ENCODE results near the gene PKN1. TPM values are rescaled to one million over a fixed set of nuclear protein-coding genes. Genes with fewer than 3 reads are reported as not detected.

PKN1 gene
- total and polyA plus RNA-seq, 10 of the 15 experiments (the other 5 are each of a cell fraction or from before 2014, with no cell fraction given) = 1.0 to 189 (median 52.7) TPM

- no peak for TF ChIP-seq GABPA (IDR thresholded peaks at IDR 0.05; ENCODE audit: low read depth)
- TF ChIP-seq ELK1 (IDR thresholded peaks at IDR 0.05; ENCODE audit: low read depth, low read length) = no peak
- TF ChIP-seq PAX5 (IDR thresholded peaks at IDR 0.05; ENCODE audit: borderline replicate concordance, low read depth, low read length) = no peak
- no peak for TF ChIP-seq PAX8 (IDR thresholded peaks at IDR 0.05)
- no peak for TF ChIP-seq SREBF2 (IDR thresholded peaks at IDR 0.05; ENCODE audit: low read length)
- no peak for TF ChIP-seq HDAC2 (IDR thresholded peaks at IDR 0.05)
- no peak for TF ChIP-seq STAT3 (IDR thresholded peaks at IDR 0.05; ENCODE audit: low read depth, low read length)
- no peak for TF ChIP-seq IKZF1 (conservative IDR thresholded peaks at IDR 0.05)
- TF ChIP-seq SIN3A (IDR thresholded peaks at IDR 0.05; ENCODE audit: low read depth, low read length) = no peak
- TF ChIP-seq NBN (IDR thresholded peaks at IDR 0.05) = no peak
- TF ChIP-seq ZNF592 (IDR thresholded peaks at IDR 0.05) = no peak
These were observed 64.3 kb downstream of the PKN1 start (continued) for GRCh38 chr19:14497228-14497921.

All from GM12878 (cell line).